Measurements from ENCODE around the gene URB2.
"Not testable (repeated sequence)": the region's sequence is repeated elsewhere in the genome, so short reads cannot be mapped to it uniquely, and the experiment has no call there.

The URB2 gene

GRCh38 chr1:229625915-229626831 lies at the start of gene URB2, which contains the start of gene TAF5L:
Gene URB2 (plus strand): TSS chr1:229626247. CDS start chr1:229627634, 1,387 bp downstream.
Gene TAF5L (minus strand): TSS chr1:229626122. CDS start chr1:229614482, 11,640 bp downstream.
- DNase-seq: peak; percentile 15 to 93 (median 82)

- no peak for DNase-seq
Measured at GRCh38 chr1:229578168-229579058, 47.6 kb upstream of the URB2 start.

DNA sequence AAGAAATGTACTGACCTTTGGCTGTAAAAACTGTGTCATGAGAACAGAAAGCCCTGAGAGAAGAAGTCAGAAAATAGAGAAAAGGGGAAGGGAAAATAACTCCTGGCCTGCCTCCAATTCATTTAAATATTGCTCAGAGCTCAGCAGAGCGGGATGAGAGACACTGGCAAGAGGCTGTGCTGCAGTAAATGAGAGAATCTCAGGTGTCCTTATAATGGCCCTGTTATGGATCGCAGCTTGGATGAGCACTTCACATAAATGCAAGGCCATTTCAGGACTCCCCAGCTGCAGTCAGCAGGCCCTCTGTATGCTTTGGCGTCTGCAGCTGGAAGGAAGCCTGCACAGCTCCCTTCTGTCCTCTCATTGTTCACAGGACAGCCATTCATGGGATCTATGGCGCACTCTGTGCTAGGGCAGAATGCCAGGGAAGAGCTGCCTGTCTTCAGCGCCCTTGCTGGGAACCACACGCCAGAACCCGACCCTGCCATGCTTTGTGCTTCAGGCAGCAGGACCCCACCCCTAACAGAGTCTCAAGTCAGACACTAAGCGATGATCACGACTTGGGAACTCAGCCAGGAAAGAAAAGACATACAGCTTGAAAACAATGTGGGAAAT lies 46.9 kb upstream of the URB2 start:
- DNase-seq: peak in 13 of 14 donors; percentile 19 to 89 (median 82)

DNA sequence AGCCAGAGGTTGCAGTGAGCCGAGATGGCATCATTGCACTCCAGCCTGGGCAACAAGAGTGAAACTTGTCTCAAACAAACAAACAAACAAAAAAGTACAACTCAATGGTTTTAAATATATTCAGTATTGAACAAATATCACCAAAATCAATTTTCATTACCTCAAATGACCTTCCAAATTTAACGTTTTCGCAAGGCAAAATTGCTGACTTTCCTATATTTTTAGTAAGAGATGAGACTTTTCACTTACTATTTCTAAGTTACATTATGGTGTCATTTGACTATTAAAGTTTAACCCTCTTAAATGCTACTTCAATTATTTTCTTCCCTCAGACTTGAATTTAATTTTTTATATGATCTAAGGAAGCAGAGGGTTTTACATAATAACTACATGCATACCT lies 44.6 kb upstream of the URB2 start:
- no peak for DNase-seq

DNA sequence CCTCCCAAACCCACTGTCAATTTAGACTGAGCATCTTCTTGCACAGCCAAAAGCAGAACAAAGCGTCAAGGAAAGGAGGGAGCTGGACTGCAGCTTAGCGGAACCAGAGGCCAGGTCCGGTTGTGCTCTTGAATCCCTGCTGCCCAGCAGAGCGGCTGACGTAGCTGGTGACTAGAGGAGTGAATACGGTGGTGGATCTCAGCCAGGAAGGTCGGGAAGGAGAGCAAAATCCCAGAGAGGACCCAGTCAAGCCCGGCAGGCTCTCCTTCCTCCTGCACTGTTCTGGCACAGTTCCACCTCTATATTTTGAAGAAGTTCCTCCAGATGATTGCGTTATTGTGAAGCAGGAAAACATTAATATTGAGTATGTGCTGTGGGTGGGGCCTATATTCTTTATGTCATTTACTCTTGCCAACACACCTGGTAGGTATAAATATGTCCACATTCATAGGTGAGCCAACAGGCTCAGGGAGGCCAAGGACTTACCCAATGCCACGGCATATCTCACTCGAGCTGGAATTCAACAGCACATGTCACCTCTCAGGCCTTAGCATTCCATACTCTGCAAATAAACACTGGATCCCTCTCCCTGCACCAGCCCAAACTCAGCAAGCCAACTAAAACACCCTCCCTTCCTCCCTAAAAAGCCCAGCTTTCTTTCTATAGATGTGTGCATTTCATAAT lies 43.9 kb upstream of the URB2 start:
- peak in 10 of 14 donors; percentile 9 to 56 (median 26) for DNase-seq

GRCh38 chr1:229582715-229583114 lies 43.3 kb upstream of the URB2 start:
- DNase-seq: no peak

DNA sequence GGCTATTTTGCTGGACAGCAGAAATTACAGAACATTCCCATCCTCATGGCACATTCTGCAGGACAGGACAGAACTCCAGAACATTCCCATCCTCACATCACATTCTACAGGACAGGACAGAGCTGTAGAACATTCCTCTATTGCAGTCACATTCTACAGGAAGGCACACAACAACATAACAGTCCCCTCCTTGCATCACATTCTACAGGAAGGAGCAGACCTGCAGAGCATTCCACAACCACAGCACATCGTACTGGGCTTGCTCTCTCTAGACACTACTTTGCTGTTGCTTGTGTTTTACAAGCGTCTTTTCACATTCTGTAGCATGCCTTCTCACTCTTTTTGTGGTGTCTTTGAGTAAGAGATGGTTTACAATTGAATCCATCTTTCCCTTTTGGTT lies 40.7 kb upstream of the URB2 start:
- no peak for DNase-seq

GRCh38 chr1:229590119-229590518 lies 35.9 kb upstream of the URB2 start:
- no peak for DNase-seq

GRCh38 chr1:229593800-229594199 lies 32.2 kb upstream of the URB2 start:
- DNase-seq: no peak

- no peak for DNase-seq
Measured at GRCh38 chr1:229594227-229595008, 31.6 kb upstream of the URB2 start.

DNA sequence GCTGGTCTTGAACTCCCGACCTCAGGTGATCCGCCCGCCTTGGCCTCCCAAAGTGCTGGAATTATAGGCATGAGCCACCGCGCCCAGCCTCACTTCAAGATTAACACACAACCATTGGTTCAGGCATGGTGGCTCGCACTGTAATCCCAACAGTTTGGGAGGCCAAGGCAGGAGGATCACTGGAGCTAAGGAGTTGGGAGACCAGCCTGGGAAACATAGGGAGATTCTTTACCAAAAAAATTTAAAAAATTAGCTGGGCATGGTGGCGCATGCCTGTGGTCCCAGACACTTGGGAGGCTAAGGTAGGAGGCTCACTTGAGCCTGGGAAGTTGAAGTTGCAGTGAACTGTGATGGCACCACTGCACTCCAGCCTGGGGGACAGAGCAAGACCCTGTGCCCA lies 30.2 kb upstream of the URB2 start:
- DNase-seq: not testable (repeated sequence)

DNA sequence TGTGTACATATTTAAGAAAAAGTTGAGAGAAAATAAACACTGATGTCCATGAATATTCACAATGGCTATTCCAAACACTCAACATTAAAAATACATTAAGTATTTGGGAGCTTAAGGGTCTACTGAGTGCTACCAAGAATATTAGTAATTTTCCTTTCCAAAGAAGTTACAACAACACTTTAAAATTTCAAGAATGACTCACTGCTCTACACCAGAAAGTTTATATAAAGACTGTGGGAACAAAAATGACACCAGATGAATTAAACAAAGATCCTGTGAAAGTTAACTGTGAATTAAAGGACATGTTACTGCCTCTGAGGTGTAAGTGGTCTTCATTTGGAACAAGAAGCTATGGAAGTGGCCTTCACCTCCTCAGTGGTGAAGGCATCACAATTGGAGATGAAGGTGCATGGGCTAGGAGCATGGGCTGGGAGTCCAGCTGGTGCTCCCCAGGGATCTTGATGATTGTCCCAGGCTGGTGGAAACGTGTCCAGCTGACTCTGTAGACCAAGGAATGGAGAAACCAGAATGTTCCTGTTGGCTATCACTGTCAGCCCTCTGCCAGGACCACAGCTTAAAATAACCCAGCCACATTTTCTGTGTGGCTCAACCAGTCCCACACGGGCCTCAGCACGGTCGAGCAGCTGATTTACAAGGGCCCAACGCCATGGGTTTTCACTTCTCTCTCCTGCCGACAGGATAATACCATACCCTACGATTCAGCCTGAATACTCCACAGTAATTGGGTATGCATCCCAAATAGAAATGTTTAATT lies 28.9 kb upstream of the URB2 start:
- peak in 4 of 14 donors; percentile 5 to 79 (median 12) for DNase-seq

GRCh38 chr1:229597877-229598276 lies 28.2 kb upstream of the URB2 start:
- no peak for DNase-seq

DNA sequence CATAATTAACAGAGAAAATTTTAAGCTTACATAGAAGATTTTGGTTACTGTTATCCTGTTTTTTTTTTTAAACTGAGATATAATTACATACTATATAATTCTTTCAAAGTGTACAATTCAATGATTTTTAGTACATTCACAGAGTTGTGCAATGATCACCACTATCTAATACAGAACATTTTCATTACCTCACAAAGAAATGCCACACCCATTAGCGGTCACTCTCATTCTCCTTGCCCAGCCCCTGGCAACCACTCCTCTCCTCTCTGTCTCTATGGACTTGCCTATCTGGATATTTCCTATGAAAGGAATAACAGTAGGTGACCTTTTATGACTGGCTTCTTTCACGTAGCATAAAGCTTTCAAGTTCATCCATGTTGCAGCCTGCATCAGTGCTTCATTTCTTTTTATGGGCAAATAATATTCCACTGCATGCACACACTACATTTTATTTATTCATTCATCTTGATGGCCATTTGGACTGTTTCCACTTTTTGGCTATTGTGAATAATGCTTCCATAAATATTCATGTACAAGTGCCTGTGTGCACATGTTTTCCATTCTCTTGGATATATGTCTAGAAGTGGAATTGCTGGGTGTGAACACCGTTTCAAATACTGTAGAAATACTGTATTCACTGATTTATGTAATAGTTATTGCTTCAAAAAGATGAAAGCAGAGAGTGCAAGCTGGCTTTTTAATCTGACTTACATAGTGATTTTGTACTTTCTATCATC lies 26.7 kb upstream of the URB2 start:
- no peak for DNase-seq

DNA sequence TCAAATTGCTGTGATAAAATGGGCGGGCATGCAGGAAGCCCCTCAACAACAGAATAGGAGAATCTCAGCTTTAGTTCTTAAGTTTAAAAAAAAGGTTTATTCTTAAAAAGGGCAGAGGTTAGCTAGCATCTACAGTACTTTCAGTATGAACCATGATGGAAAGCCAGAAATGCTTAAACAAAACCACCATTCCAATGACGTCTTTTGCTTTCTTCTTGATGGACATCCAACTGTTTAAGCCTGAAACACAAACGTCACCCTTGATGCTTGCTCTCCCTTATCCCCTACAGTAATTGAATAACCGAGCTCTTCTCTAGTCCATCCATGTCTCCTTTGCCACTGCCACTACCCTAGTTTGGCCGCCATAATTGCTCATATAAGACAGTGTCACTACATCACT lies 25.8 kb upstream of the URB2 start:
- no peak for DNase-seq

DNA sequence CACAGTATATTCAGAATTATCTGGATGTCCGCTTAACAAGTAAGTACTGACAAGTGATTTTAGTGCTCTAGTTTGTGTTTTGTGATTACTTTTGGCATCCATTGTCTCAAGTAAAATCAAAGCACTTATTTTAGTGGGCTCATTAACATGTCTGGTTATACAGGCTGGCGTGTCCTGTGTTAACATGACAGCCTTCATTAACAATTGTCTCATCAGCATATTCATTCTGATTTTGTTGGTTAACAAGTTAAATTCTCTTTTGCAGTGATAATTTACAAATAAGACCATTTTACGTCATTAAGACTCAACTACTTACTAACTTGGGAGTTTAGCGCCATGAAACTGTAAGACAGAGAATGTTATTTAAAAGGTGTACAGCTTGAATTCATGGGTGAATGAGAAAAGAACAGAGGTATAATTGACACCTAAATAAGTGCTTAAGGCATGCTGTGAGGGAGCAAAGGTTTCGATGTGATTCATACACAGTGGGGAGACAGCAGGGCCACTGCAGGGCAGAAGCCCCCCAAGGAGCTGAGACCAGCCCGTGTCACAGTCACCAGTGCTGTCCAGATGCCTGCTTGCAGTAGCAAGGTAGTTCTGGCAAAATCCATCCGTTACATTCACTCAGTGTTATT lies 22.6 kb upstream of the URB2 start:
- no peak for DNase-seq

DNA sequence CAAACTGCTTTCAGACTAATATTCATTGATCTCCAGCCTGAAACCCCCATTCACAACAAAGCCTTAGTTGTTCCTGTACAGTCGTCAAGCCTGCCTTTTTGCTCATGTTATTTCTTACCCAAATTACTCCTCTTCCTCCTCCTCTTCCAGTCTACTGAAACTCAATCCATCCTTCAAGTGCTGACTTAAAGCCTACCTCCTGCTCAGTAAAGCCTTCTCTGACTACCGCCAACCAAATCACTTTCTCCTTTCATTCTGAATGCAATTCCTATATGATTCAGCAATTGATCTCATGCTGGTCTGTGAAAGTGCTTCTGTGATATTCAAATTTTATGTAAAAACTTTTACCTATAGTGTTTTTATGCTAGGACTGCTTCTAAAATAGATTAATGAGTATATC lies 18.7 kb upstream of the URB2 start:
- no peak for DNase-seq

- DNase-seq: no peak
Measured at GRCh38 chr1:229608590-229608989, 17.5 kb upstream of the URB2 start.

- no peak for DNase-seq
Measured at GRCh38 chr1:229613938-229614337, 12.1 kb upstream of the URB2 start.

Data from C1 segment of cervical spinal cord (tissue), 14 donors.